SK-N-MC (cell line): ENCODE measurements around the gene CPNE6.
"Not testable (repeated sequence)": the region's sequence is repeated elsewhere in the genome, so short reads cannot be mapped to it uniquely, and the experiment has no call there.

Experiments
- DNase-seq: peaks from one replicate; pipeline ENCODE4 v3.0.0-alpha.2; 2011; ENCODE audit warnings: low read depth, low spot score
- H3K27ac ChIP-seq: fragments of 200-600 bp; sonication (generic); 2 replicates; pipeline ENCODE4 v1.5.1; 2016; ENCODE audit warnings: mixed run types
- H3K36me3 ChIP-seq: fragments of 200-600 bp; sonication (generic); 2 replicates; pipeline ENCODE4 v1.6.1; 2017; ENCODE audit warnings: antibody characterized with exemption, low read length, mixed read lengths; ENCODE audit not compliant: insufficient read depth
- H3K4me3 ChIP-seq: fragments of 200-600 bp; sonication (generic); 2 replicates; pipeline ENCODE4 v1.5.1; 2016
- H3K9ac ChIP-seq: fragments of 200-600 bp; sonication (generic); 2 replicates; pipeline ENCODE4 v1.8.0; 2017; ENCODE audit warnings: mixed run types, mixed read lengths; ENCODE audit not compliant: insufficient read length
- H3K9me3 ChIP-seq: fragments of 200-600 bp; sonication (generic); 2 replicates; pipeline ENCODE4 v1.6.1; 2017; ENCODE audit warnings: low read depth, mild to moderate bottlenecking, antibody characterized with exemption, low read length, moderate library complexity, mixed read lengths
- EZH2 ChIP-seq: fragments of 200-600 bp; sonication (generic); IDR thresholded peaks from one replicate; pipeline ENCODE4 v1.6.1; 2017; ENCODE audit warnings: antibody characterized with exemption
- FOXP2 ChIP-seq: optimal IDR thresholded peaks from 2 replicates; pipeline ENCODE3; 2011; ENCODE audit warnings: mild to moderate bottlenecking, moderate library complexity; ENCODE audit not compliant: insufficient read depth; ENCODE audit errors: extremely low read length, control extremely low read depth
- POLR2AphosphoS5 ChIP-seq: IDR thresholded peaks from 2 replicates; pipeline ENCODE4 v1.6.1; 2012; ENCODE audit warnings: mild to moderate bottlenecking, low read depth, low read length, borderline replicate concordance

The CPNE6 gene

GRCh38 chr14:24071144-24071697, at the start of gene CPNE6:
Gene CPNE6 (plus strand): TSS chr14:24071562. CDS start chr14:24072937, 1,375 bp downstream.
- no peak for TF ChIP-seq FOXP2
- no peak for TF ChIP-seq POLR2AphosphoS5
- no peak for TF ChIP-seq EZH2
- no peak within 1 kb of the TSS for H3K9ac ChIP-seq
- DNase-seq, result no peak
- no peaks in the 10 kb centered on the region for H3K9me3 ChIP-seq
- H3K36me3 ChIP-seq, result no peaks in the 10 kb centered on the region
- H3K4me3 ChIP-seq, result no peak within 1 kb of the TSS
- no peak within 1 kb of the TSS for H3K27ac ChIP-seq

- not testable (repeated sequence) for H3K27ac ChIP-seq, H3K9ac ChIP-seq, H3K9me3 ChIP-seq
These were observed 46.4 kb upstream of the CPNE6 start for GRCh38 chr14:24024939-24025418.

GRCh38 chr14:24029687-24030086, 41.7 kb upstream of the CPNE6 start:
- not testable (repeated sequence) for H3K9me3 ChIP-seq, H3K27ac ChIP-seq, DNase-seq, H3K9ac ChIP-seq, H3K4me3 ChIP-seq, H3K36me3 ChIP-seq

More at GRCh38 chr14:24024939-24025418, 46.4 kb upstream of the CPNE6 start:
- not testable (repeated sequence) for H3K36me3 ChIP-seq, DNase-seq, H3K4me3 ChIP-seq

- DNase-seq, H3K4me3 ChIP-seq, H3K27ac ChIP-seq, H3K9ac ChIP-seq, H3K36me3 ChIP-seq, H3K9me3 ChIP-seq: not testable (repeated sequence)
These were observed 40.0 kb upstream of the CPNE6 start for GRCh38 chr14:24031331-24031730.

- DNase-seq, result no peak
These were observed 38.5 kb upstream of the CPNE6 start for GRCh38 chr14:24032727-24033418.

GRCh38 chr14:24035769-24036168, 35.6 kb upstream of the CPNE6 start:
- not testable (repeated sequence) for H3K36me3 ChIP-seq, H3K9ac ChIP-seq, DNase-seq, H3K27ac ChIP-seq, H3K9me3 ChIP-seq
- H3K4me3 ChIP-seq, result peak overlapping the region; percentile 79

More at GRCh38 chr14:24032727-24033418, 38.5 kb upstream of the CPNE6 start:
- no peak overlapping the region for H3K9ac ChIP-seq
- TF ChIP-seq EZH2, result no peak
- no peak for TF ChIP-seq FOXP2
- no peak for TF ChIP-seq POLR2AphosphoS5
- H3K4me3 ChIP-seq, result no peak overlapping the region
- no peaks in the 10 kb centered on the region for H3K9me3 ChIP-seq
- H3K36me3 ChIP-seq, result no peaks in the 10 kb centered on the region
- H3K27ac ChIP-seq, result no peak overlapping the region

GRCh38 chr14:24036169-24036962, 35.0 kb upstream of the CPNE6 start:
- Histone ChIP-seq H3K36me3 (no peaks in the 10 kb centered on the region), H3K9me3 (no peaks in the 10 kb centered on the region), H3K9ac (peak overlapping the region; percentile 76), H3K27ac (peak overlapping the region; percentile 65), H3K4me3 (peak overlapping the region; percentile 79)
- TF ChIP-seq POLR2AphosphoS5 (peak; percentile 75), FOXP2 (no peak)
- peak; percentile 18 for DNase-seq

GRCh38 chr14:24036963-24037657, 34.3 kb upstream of the CPNE6 start:
- Histone ChIP-seq H3K27ac (peak overlapping the region; percentile 65; the same call in 1 of the 2 replicates), H3K9ac (peak overlapping the region; percentile 76), H3K4me3 (peak overlapping the region; percentile 79)
- not testable (repeated sequence) for H3K9me3 ChIP-seq, DNase-seq, H3K36me3 ChIP-seq

- Histone ChIP-seq H3K9me3 (no peaks in the 10 kb centered on the region), H3K4me3 (no peak overlapping the region), H3K36me3 (no peaks in the 10 kb centered on the region), H3K9ac (no peak overlapping the region), H3K27ac (no peak overlapping the region)
- DNase-seq, result no peak
- TF ChIP-seq FOXP2, result no peak
- no peak for TF ChIP-seq POLR2AphosphoS5
- TF ChIP-seq EZH2, result no peak
These were observed 33.7 kb upstream of the CPNE6 start for GRCh38 chr14:24037658-24038037.
